ENCODE measurements around the gene SPDEF. TPM values are rescaled to one million over a fixed set of nuclear protein-coding genes. Genes with fewer than 3 reads are reported as not detected.
A peak's percentile ranks its signal among the peaks of the same experiment; 100 is the strongest.

Gene SPDEF
- total RNA-seq, 1 donor from 2014 or later: not detected

GRCh38 chr6:34551720-34552119, 4.4 kb downstream of the SPDEF start:
- no peaks in the 10 kb centered on the region for H3K9me3 ChIP-seq (ENCODE audit: low read depth)
- no peak overlapping the region for H3K27ac Mint-ChIP-seq
- no peak overlapping the region for H3K4me3 ChIP-seq

GRCh38 chr6:34549804-34550202, 6.3 kb downstream of the SPDEF start:
- Mint-ChIP-seq H3K4me3 (no peak overlapping the region), H3K27me3 (ENCODE audit: insufficient read depth, low read depth) (peaks cover 7% of the 10 kb centered on the region), H3K36me3 (no peaks in the 10 kb centered on the region), H3K9me3 (no peaks in the 10 kb centered on the region), H3K27ac (no peak overlapping the region), H3K4me1 (peaks cover 37% of the 10 kb centered on the region)
- Histone ChIP-seq H2AFZ (replicated peaks) (no peak overlapping the region), H3K9ac (no peak overlapping the region), H3K36me3 (no peaks in the 10 kb centered on the region), H3K27me3 (no peaks in the 10 kb centered on the region), H3K27ac (no peak overlapping the region), H3K4me2 (no peak overlapping the region), H3F3A (ENCODE audit: low read depth) (no peaks in the 10 kb centered on the region), H4K20me1 (ENCODE audit: low read depth) (no peaks in the 10 kb centered on the region), H3K79me2 (ENCODE audit: low read depth) (no peaks in the 10 kb centered on the region), H3K4me3 (no peak overlapping the region), H3K9me3 (ENCODE audit: low read depth) (no peaks in the 10 kb centered on the region), H3K4me1 (peaks cover 5% of the 10 kb centered on the region)
- TF ChIP-seq CTCF (IDR thresholded peaks at IDR 0.05): no peak
- TF ChIP-seq EZH2phosphoT487 (IDR thresholded peaks at IDR 0.05): no peak
- no peak for TF ChIP-seq EZH2 (IDR thresholded peaks at IDR 0.05)
- no peak for DNase-seq (ENCODE audit: low spot score)

More at GRCh38 chr6:34551720-34552119, 4.4 kb downstream of the SPDEF start:
- no peak overlapping the region for H3K27ac ChIP-seq
- no peaks in the 10 kb centered on the region for H3K79me2 ChIP-seq (ENCODE audit: low read depth)
- Mint-ChIP-seq H3K9me3 (no peaks in the 10 kb centered on the region), H3K4me3 (no peak overlapping the region), H3K36me3 (no peaks in the 10 kb centered on the region), H3K27me3 (ENCODE audit: insufficient read depth, low read depth) (peaks cover 2% of the 10 kb centered on the region), H3K4me1 (peaks cover 35% of the 10 kb centered on the region)
- no peak overlapping the region for H3K4me2 ChIP-seq
- no peak overlapping the region for H2AFZ ChIP-seq (replicated peaks)
- no peaks in the 10 kb centered on the region for H4K20me1 ChIP-seq (ENCODE audit: low read depth)
- peaks cover 5% of the 10 kb centered on the region for H3K4me1 ChIP-seq
- no peak for DNase-seq (ENCODE audit: low spot score)
- no peak overlapping the region for H3K9ac ChIP-seq
- TF ChIP-seq CTCF (IDR thresholded peaks at IDR 0.05): no peak
- no peak for TF ChIP-seq EZH2 (IDR thresholded peaks at IDR 0.05)
- no peak for TF ChIP-seq EZH2phosphoT487 (IDR thresholded peaks at IDR 0.05)
- H3K36me3 ChIP-seq: no peaks in the 10 kb centered on the region
- H3F3A ChIP-seq (ENCODE audit: low read depth): no peaks in the 10 kb centered on the region
- H3K27me3 ChIP-seq: no peaks in the 10 kb centered on the region

GRCh38 chr6:34549026-34549803, 6.9 kb downstream of the SPDEF start:
- Histone ChIP-seq H3K27ac (no peak overlapping the region), H3K79me2 (ENCODE audit: low read depth) (no peaks in the 10 kb centered on the region), H3K27me3 (no peaks in the 10 kb centered on the region), H3K36me3 (no peaks in the 10 kb centered on the region), H3F3A (ENCODE audit: low read depth) (no peaks in the 10 kb centered on the region), H3K4me2 (peak overlapping the region; percentile 31), H2AFZ (replicated peaks) (no peak overlapping the region), H3K4me3 (no peak overlapping the region), H3K9ac (no peak overlapping the region), H4K20me1 (ENCODE audit: low read depth) (no peaks in the 10 kb centered on the region), H3K9me3 (ENCODE audit: low read depth) (no peaks in the 10 kb centered on the region), H3K4me1 (peaks cover 5% of the 10 kb centered on the region)
- peak; percentile 33 for DNase-seq (ENCODE audit: low spot score)
- Mint-ChIP-seq H3K4me1 (peaks cover 36% of the 10 kb centered on the region), H3K36me3 (no peaks in the 10 kb centered on the region), H3K4me3 (no peak overlapping the region), H3K9me3 (no peaks in the 10 kb centered on the region), H3K27me3 (ENCODE audit: insufficient read depth, low read depth) (peaks cover 7% of the 10 kb centered on the region), H3K27ac (no peak overlapping the region)
- no peak for TF ChIP-seq EZH2 (IDR thresholded peaks at IDR 0.05)
- no peak for TF ChIP-seq EZH2phosphoT487 (IDR thresholded peaks at IDR 0.05)
- TF ChIP-seq CTCF (IDR thresholded peaks at IDR 0.05): no peak
